Urinary bladder (tissue), 4 donors: ENCODE results near the gene DAGLB. TPM values are rescaled to one million over a fixed set of nuclear protein-coding genes. Genes with fewer than 3 reads are reported as not detected.

Experiments
- DNase-seq: peaks from one replicate; pipeline ENCODE4 v3.0.0-alpha.2; 2015; ENCODE audit errors: extremely low spot score
- H3K27ac ChIP-seq: one replicate; pipeline ENCODE4 v1.5.1; 2013; ENCODE audit warnings: low read depth, mild to moderate bottlenecking, moderate library complexity
- H3K36me3 ChIP-seq: one replicate; pipeline ENCODE4 v1.6.1; 2013; ENCODE audit warnings: mild to moderate bottlenecking, moderate library complexity; ENCODE audit not compliant: insufficient read depth
- H3K4me1 ChIP-seq: one replicate; pipeline ENCODE4 v1.6.1; 2013; ENCODE audit warnings: mild to moderate bottlenecking, moderate library complexity; ENCODE audit not compliant: insufficient read depth
- H3K4me3 ChIP-seq: one replicate; pipeline ENCODE4 v1.5.1; 2013; ENCODE audit warnings: low read depth, low read length
- WGBS: extraction: QIAGEN DNeasy Blood & Tissue Kit; methylation state at CpG from one replicate; pipeline ENCODE4 v1.1.7; 2013; 5-methylcytosine and 5-hydroxymethylcytosine counted together
- polyA plus RNA-seq: library from polyadenylated mRNA; stranded (reverse); fragments of 200-250 nt; gene quantifications from one replicate; pipeline ENCODE4 v1.2.3, GENCODE V29; 2013
- total RNA-seq: library from RNA; depleted of rRNA; stranded (reverse); fragments of >200 nt; gene quantifications from one replicate; pipeline ENCODE4 v1.2.3, GENCODE V29; 2014
- donor health status: healthy with polysubstance abuse.
- donor health status: healthy.

DAGLB gene
- total and polyA plus RNA-seq, 2 donors = 8.1 to 10.3 TPM

- 73% methylated on average over 7 of the region's 7 CpGs for WGBS
- peak overlapping the region; percentile 10 for H3K4me3 ChIP-seq
Observed at GRCh38 chr7:6376820-6377219, 70.9 kb downstream of the DAGLB start.

GRCh38 chr7:6375348-6376101 is 72.2 kb downstream of the DAGLB start:
- DNase-seq = no peak
- H3K27ac ChIP-seq = peak overlapping the region; percentile 92
- H3K4me3 ChIP-seq = peak overlapping the region; percentile 94
- no peaks in the 10 kb centered on the region for H3K36me3 ChIP-seq
- no peaks in the 10 kb centered on the region for H3K4me1 ChIP-seq
- 4% methylated on average over 23 of the region's 23 CpGs for WGBS

More at GRCh38 chr7:6376820-6377219, 70.9 kb downstream of the DAGLB start:
- H3K36me3 ChIP-seq = no peaks in the 10 kb centered on the region
- no peak overlapping the region for H3K27ac ChIP-seq
- DNase-seq = no peak
- no peaks in the 10 kb centered on the region for H3K4me1 ChIP-seq

GRCh38 chr7:6367701-6368211 is 80.0 kb downstream of the DAGLB start:
- WGBS = 56% methylated on average over 4 of the region's 4 CpGs
- no peak overlapping the region for H3K4me3 ChIP-seq
- no peak for DNase-seq
- H3K27ac ChIP-seq = no peak overlapping the region
- H3K4me1 ChIP-seq = no peaks in the 10 kb centered on the region
- no peaks in the 10 kb centered on the region for H3K36me3 ChIP-seq

GRCh38 chr7:6365451-6365850 is 82.3 kb downstream of the DAGLB start:
- Histone ChIP-seq H3K27ac (no peak overlapping the region), H3K36me3 (no peaks in the 10 kb centered on the region), H3K4me1 (no peaks in the 10 kb centered on the region), H3K4me3 (no peak overlapping the region)
- 81% methylated on average over 5 of the region's 5 CpGs for WGBS
- no peak for DNase-seq

- Histone ChIP-seq H3K27ac (no peak overlapping the region), H3K4me1 (no peaks in the 10 kb centered on the region), H3K4me3 (no peak overlapping the region), H3K36me3 (no peaks in the 10 kb centered on the region)
- no peak for DNase-seq
- 83% methylated on average over 5 of the region's 5 CpGs for WGBS
Observed at GRCh38 chr7:6360841-6361240, 86.9 kb downstream of the DAGLB start.

GRCh38 chr7:6359734-6360133 is 88.0 kb downstream of the DAGLB start:
- Histone ChIP-seq H3K27ac (no peak overlapping the region), H3K4me3 (no peak overlapping the region), H3K36me3 (no peaks in the 10 kb centered on the region), H3K4me1 (no peaks in the 10 kb centered on the region)
- WGBS = 87% methylated on average over 2 of the region's 2 CpGs
- DNase-seq = no peak

Other genes with a start within 250 kb of the DAGLB start
- gene CYTH3, start 175.3 kb downstream of the DAGLB start, total RNA-seq = 28.9 TPM
- gene CYTH3, start 175.3 kb downstream of the DAGLB start, polyA plus RNA-seq = 23.5 TPM
- 25.7 TPM for gene FAM220A, start 99.0 kb downstream of the DAGLB start, total RNA-seq
- 26.9 TPM for gene FAM220A, start 99.0 kb downstream of the DAGLB start, polyA plus RNA-seq
- 54.8 TPM for gene RAC1, start 73.4 kb downstream of the DAGLB start, total RNA-seq
- 205 TPM for gene RAC1, start 73.4 kb downstream of the DAGLB start, polyA plus RNA-seq
- gene KDELR2, start 36.2 kb upstream of the DAGLB start, total RNA-seq = 341 TPM
- gene KDELR2, start 36.2 kb upstream of the DAGLB start, polyA plus RNA-seq = 85.9 TPM
- 0.32 TPM for gene GRID2IP, start 103.5 kb upstream of the DAGLB start, total RNA-seq
- gene GRID2IP, start 103.5 kb upstream of the DAGLB start, polyA plus RNA-seq = 0.13 TPM
- gene ZDHHC4, start 129.5 kb upstream of the DAGLB start, total RNA-seq = 52.0 TPM
- 54.6 TPM for gene ZDHHC4, start 129.5 kb upstream of the DAGLB start, polyA plus RNA-seq
- 11.6 TPM for gene INTS15, start 142.1 kb upstream of the DAGLB start, total RNA-seq
- gene INTS15, start 142.1 kb upstream of the DAGLB start, polyA plus RNA-seq = 24.6 TPM
- 6.6 TPM for gene ZNF853, start 167.7 kb upstream of the DAGLB start, total RNA-seq
- 13.2 TPM for gene ZNF853, start 167.7 kb upstream of the DAGLB start, polyA plus RNA-seq
- gene ZNF316, start 189.4 kb upstream of the DAGLB start, total RNA-seq = 11.6 TPM
- gene ZNF316, start 189.4 kb upstream of the DAGLB start, polyA plus RNA-seq = 20.5 TPM